Mesendoderm (in vitro differentiated cells): ENCODE results near the gene ITGA2.

Experiments used
- DNase-seq: peaks from one replicate; pipeline ENCODE4 v3.0.0; 2013
- H2AK5ac ChIP-seq: 2 replicates; pipeline ENCODE4 v1.6.1; 2013; ENCODE audit warnings: low read length, inconsistent platforms
- H2BK120ac ChIP-seq: 2 replicates; pipeline ENCODE4 v1.6.1; 2013; ENCODE audit warnings: low read depth, mild to moderate bottlenecking, low read length, moderate library complexity, mixed read lengths
- H2BK15ac ChIP-seq: replicated peaks from 2 replicates; pipeline ENCODE4 v1.6.1; 2013; ENCODE audit warnings: low read depth, mild to moderate bottlenecking, moderate library complexity
- H2BK5ac ChIP-seq: 2 replicates; pipeline ENCODE4 v1.6.1; 2013; ENCODE audit warnings: low read length, inconsistent platforms
- H3K18ac ChIP-seq: 2 replicates; pipeline ENCODE4 v1.6.1; 2013; ENCODE audit warnings: mild to moderate bottlenecking, low read length, mixed read lengths
- H3K23ac ChIP-seq: one replicate; pipeline ENCODE4 v1.6.1; 2013; ENCODE audit warnings: low read length
- H3K27ac ChIP-seq: 2 replicates; pipeline ENCODE4 v1.5.1; 2013; ENCODE audit warnings: low read depth, mild to moderate bottlenecking, inconsistent platforms, low read length, moderate library complexity
- H3K27me3 ChIP-seq: 2 replicates; pipeline ENCODE4 v1.6.1; 2013; ENCODE audit warnings: low read length, control low read depth, mild to moderate bottlenecking, inconsistent platforms; ENCODE audit not compliant: insufficient read depth, poor library complexity
- H3K36me3 ChIP-seq: 2 replicates; pipeline ENCODE4 v1.6.1; 2013; ENCODE audit warnings: low read length, inconsistent platforms; ENCODE audit not compliant: control insufficient read depth, insufficient read depth
- H3K4ac ChIP-seq: one replicate; pipeline ENCODE4 v1.6.1; 2013; ENCODE audit warnings: low read depth, mild to moderate bottlenecking, low read length, moderate library complexity
- H3K4me1 ChIP-seq: 2 replicates; pipeline ENCODE4 v1.6.1; 2013; ENCODE audit warnings: low read depth, low read length, inconsistent platforms; ENCODE audit not compliant: control insufficient read depth
- H3K4me2 ChIP-seq: 2 replicates; pipeline ENCODE4 v1.6.1; 2013; ENCODE audit warnings: low read length
- H3K4me3 ChIP-seq: 2 replicates; pipeline ENCODE4 v1.5.1; 2013; ENCODE audit warnings: mild to moderate bottlenecking, low read length
- H3K56ac ChIP-seq: one replicate; pipeline ENCODE4 v1.6.1; 2013; ENCODE audit warnings: low read length
- H3K79me1 ChIP-seq: 2 replicates; pipeline ENCODE4 v1.6.1; 2013; ENCODE audit warnings: low read length, inconsistent platforms
- H3K79me2 ChIP-seq: 2 replicates; pipeline ENCODE4 v1.6.1; 2013; ENCODE audit warnings: mild to moderate bottlenecking, low read length; ENCODE audit not compliant: control insufficient read depth, insufficient read depth
- H3K9ac ChIP-seq: 2 replicates; pipeline ENCODE4 v1.6.1; 2013; ENCODE audit warnings: low read length, inconsistent platforms
- H4K5ac ChIP-seq: one replicate; pipeline ENCODE4 v1.6.1; 2013; ENCODE audit warnings: low read length
- H4K8ac ChIP-seq: one replicate; pipeline ENCODE4 v1.6.1; 2013; ENCODE audit warnings: low read depth, mild to moderate bottlenecking, control low read depth, low read length, moderate library complexity
- WGBS: extraction: QIAGEN DNeasy Blood & Tissue Kit; methylation state at CpG from one replicate; pipeline ENCODE4 v1.1.7; 2013; ENCODE audit warnings: low lambda C conversion rate, missing lambda C conversion rate; ENCODE audit not compliant: insufficient coverage; ENCODE audit errors: extremely low coverage; 5-methylcytosine and 5-hydroxymethylcytosine counted together

ITGA2 gene

DNA sequence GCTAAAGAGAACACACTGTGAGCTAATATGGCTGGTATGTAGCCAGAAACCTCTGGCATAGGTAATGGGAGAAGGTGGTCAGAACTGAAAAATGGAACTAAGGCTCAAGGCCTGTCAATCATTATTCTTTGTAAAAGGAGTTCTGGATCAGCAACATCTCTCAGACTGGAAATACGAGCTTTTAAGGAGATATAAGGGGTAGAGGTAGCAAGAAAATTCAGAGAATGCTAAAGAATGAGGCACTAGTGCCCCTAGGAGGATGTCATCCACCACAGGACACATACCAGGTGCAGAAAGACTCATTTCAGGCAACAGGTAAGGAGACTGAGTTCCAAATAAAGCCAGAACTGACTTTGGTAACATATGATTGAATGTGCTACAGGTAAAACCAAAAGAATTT, 139.3 kb downstream of the ITGA2 start:
- H3K4ac ChIP-seq = no peak overlapping the region
- H2BK120ac ChIP-seq = no peak overlapping the region
- no peak overlapping the region for H3K18ac ChIP-seq
- H4K5ac ChIP-seq = no peak overlapping the region
- DNase-seq = no peak
- H3K36me3 ChIP-seq = no peaks in the 10 kb centered on the region
- no CpG with 5 or more reads among the region's 1 CpG for WGBS
- no peak overlapping the region for H3K27ac ChIP-seq
- no peak overlapping the region for H2AK5ac ChIP-seq
- no peak overlapping the region for H3K23ac ChIP-seq
- no peak overlapping the region for H4K8ac ChIP-seq
- H3K27me3 ChIP-seq = no peaks in the 10 kb centered on the region
- no peak overlapping the region for H3K4me3 ChIP-seq
- no peaks in the 10 kb centered on the region for H3K79me1 ChIP-seq
- no peak overlapping the region for H2BK15ac ChIP-seq
- no peak overlapping the region for H3K4me2 ChIP-seq
- no peaks in the 10 kb centered on the region for H3K79me2 ChIP-seq
- H2BK5ac ChIP-seq = no peak overlapping the region
- no peak overlapping the region for H3K56ac ChIP-seq
- no peak overlapping the region for H3K9ac ChIP-seq
- no peaks in the 10 kb centered on the region for H3K4me1 ChIP-seq

DNA sequence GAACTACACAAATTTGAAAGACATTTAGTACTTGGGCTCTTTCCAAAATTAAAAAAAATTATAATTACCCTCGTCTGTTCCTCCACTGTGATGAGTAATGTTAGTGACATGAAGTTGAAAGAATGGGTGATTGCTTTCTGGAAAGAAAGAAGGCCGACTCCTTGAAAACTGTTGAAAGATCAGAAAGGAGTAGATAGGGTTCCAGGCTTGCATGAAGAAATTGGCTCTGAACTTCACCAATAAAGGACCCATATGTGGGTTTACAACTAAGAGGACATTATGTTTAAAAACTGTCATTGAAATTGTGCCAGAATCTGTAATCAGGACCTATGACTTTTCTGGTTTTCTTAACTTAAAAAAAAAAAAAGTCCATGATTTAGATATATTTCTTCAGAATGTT, 141.1 kb downstream of the ITGA2 start:
- WGBS = no CpG with 5 or more reads among the region's 2 CpGs
- Histone ChIP-seq H3K79me2 (no peaks in the 10 kb centered on the region), H3K23ac (no peak overlapping the region), H3K4me1 (no peaks in the 10 kb centered on the region), H2BK120ac (no peak overlapping the region), H3K27ac (no peak overlapping the region), H3K56ac (no peak overlapping the region), H4K8ac (no peak overlapping the region), H2AK5ac (no peak overlapping the region), H3K27me3 (no peaks in the 10 kb centered on the region), H3K18ac (no peak overlapping the region), H3K4me3 (no peak overlapping the region), H4K5ac (no peak overlapping the region), H3K36me3 (no peaks in the 10 kb centered on the region), H3K4me2 (no peak overlapping the region), H2BK5ac (no peak overlapping the region), H3K79me1 (no peaks in the 10 kb centered on the region), H2BK15ac (no peak overlapping the region), H3K9ac (no peak overlapping the region), H3K4ac (no peak overlapping the region)
- no peak for DNase-seq

GRCh38 chr5:53133020-53133419, 143.9 kb downstream of the ITGA2 start:
- H3K9ac ChIP-seq = no peak overlapping the region
- H3K36me3 ChIP-seq = no peaks in the 10 kb centered on the region
- no peak overlapping the region for H3K4me3 ChIP-seq
- H3K4me1 ChIP-seq = no peaks in the 10 kb centered on the region
- H3K27me3 ChIP-seq = no peaks in the 10 kb centered on the region
- no peak overlapping the region for H3K23ac ChIP-seq
- no CpG with 5 or more reads among the region's 1 CpG for WGBS
- H2BK5ac ChIP-seq = no peak overlapping the region
- H3K79me1 ChIP-seq = no peaks in the 10 kb centered on the region
- no peak overlapping the region for H3K27ac ChIP-seq
- H3K4ac ChIP-seq = no peak overlapping the region
- no peak overlapping the region for H4K5ac ChIP-seq
- H3K79me2 ChIP-seq = no peaks in the 10 kb centered on the region
- H4K8ac ChIP-seq = no peak overlapping the region
- H3K18ac ChIP-seq = no peak overlapping the region
- no peak overlapping the region for H3K4me2 ChIP-seq
- no peak overlapping the region for H3K56ac ChIP-seq
- no peak overlapping the region for H2AK5ac ChIP-seq
- H2BK15ac ChIP-seq = no peak overlapping the region
- no peak overlapping the region for H2BK120ac ChIP-seq
- no peak for DNase-seq
